ENCODE measurements around the gene ZNF14. TPM values are rescaled to one million over a fixed set of nuclear protein-coding genes. Genes with fewer than 3 reads are reported as not detected.

Gene ZNF14
- total and polyA plus RNA-seq, 9 of the 15 experiments (the other 6 are each of a cell fraction or from before 2014, with no cell fraction given), result 1.9 to 7.0 (median 4.0) TPM

DNA sequence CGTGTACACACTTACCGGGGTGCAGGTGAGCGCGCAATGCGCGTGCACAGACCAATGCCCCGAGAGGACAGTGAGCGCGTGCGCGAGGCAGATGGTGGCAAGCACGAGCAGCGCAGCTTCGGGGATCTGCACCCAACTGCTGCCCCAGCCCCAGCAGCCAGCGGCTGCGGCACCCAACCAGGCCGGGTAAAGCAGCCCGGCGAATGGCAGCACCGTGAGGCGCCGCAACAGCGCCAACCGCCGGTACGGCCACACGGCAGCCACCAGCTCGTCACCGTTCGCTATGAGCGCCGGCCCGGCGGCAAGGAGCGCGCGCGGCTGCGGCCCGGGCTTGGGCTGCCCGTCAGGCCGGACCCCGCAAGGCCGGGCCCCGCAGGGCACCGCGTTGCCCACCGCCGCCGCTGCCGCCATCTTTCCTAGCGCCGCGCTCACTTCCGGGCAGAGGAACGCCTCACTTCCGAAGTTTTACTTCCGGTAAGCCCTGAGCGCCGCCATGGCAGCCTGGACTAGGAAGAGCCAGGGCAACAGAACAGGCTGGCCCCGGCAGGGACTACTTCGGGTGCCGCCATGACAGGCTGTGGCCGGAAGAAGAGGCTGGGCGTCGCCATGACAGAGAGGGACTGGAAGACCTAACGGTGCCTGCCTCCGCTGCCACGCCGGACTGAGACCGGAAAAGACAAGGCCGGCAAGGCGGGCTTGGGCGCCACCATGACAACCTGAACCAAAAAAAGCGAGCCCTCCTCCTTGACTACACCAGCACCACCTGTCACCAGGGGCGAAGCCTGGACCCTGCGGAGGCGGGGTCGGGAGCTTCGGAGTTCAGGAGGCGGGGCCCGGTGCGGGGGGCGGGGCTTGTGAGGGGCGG lies 69.4 kb downstream of the ZNF14 start, which contains the start of gene ATP13A1 (continued):
- TF ChIP-seq, protein P1, sequence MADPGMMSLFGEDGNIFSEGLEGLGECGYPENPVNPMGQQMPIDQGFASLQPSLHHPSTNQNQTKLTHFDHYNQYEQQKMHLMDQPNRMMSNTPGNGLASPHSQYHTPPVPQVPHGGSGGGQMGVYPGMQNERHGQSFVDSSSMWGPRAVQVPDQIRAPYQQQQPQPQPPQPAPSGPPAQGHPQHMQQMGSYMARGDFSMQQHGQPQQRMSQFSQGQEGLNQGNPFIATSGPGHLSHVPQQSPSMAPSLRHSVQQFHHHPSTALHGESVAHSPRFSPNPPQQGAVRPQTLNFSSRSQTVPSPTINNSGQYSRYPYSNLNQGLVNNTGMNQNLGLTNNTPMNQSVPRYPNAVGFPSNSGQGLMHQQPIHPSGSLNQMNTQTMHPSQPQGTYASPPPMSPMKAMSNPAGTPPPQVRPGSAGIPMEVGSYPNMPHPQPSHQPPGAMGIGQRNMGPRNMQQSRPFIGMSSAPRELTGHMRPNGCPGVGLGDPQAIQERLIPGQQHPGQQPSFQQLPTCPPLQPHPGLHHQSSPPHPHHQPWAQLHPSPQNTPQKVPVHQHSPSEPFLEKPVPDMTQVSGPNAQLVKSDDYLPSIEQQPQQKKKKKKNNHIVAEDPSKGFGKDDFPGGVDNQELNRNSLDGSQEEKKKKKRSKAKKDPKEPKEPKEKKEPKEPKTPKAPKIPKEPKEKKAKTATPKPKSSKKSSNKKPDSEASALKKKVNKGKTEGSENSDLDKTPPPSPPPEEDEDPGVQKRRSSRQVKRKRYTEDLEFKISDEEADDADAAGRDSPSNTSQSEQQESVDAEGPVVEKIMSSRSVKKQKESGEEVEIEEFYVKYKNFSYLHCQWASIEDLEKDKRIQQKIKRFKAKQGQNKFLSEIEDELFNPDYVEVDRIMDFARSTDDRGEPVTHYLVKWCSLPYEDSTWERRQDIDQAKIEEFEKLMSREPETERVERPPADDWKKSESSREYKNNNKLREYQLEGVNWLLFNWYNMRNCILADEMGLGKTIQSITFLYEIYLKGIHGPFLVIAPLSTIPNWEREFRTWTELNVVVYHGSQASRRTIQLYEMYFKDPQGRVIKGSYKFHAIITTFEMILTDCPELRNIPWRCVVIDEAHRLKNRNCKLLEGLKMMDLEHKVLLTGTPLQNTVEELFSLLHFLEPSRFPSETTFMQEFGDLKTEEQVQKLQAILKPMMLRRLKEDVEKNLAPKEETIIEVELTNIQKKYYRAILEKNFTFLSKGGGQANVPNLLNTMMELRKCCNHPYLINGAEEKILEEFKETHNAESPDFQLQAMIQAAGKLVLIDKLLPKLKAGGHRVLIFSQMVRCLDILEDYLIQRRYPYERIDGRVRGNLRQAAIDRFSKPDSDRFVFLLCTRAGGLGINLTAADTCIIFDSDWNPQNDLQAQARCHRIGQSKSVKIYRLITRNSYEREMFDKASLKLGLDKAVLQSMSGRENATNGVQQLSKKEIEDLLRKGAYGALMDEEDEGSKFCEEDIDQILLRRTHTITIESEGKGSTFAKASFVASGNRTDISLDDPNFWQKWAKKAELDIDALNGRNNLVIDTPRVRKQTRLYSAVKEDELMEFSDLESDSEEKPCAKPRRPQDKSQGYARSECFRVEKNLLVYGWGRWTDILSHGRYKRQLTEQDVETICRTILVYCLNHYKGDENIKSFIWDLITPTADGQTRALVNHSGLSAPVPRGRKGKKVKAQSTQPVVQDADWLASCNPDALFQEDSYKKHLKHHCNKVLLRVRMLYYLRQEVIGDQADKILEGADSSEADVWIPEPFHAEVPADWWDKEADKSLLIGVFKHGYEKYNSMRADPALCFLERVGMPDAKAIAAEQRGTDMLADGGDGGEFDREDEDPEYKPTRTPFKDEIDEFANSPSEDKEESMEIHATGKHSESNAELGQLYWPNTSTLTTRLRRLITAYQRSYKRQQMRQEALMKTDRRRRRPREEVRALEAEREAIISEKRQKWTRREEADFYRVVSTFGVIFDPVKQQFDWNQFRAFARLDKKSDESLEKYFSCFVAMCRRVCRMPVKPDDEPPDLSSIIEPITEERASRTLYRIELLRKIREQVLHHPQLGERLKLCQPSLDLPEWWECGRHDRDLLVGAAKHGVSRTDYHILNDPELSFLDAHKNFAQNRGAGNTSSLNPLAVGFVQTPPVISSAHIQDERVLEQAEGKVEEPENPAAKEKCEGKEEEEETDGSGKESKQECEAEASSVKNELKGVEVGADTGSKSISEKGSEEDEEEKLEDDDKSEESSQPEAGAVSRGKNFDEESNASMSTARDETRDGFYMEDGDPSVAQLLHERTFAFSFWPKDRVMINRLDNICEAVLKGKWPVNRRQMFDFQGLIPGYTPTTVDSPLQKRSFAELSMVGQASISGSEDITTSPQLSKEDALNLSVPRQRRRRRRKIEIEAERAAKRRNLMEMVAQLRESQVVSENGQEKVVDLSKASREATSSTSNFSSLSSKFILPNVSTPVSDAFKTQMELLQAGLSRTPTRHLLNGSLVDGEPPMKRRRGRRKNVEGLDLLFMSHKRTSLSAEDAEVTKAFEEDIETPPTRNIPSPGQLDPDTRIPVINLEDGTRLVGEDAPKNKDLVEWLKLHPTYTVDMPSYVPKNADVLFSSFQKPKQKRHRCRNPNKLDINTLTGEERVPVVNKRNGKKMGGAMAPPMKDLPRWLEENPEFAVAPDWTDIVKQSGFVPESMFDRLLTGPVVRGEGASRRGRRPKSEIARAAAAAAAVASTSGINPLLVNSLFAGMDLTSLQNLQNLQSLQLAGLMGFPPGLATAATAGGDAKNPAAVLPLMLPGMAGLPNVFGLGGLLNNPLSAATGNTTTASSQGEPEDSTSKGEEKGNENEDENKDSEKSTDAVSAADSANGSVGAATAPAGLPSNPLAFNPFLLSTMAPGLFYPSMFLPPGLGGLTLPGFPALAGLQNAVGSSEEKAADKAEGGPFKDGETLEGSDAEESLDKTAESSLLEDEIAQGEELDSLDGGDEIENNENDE (IDR thresholded peaks at IDR 0.05; ENCODE audit: low read depth, low read length), result no peak
- TF ChIP-seq ZBTB9 (CRISPR knock-in tag; IDR thresholded peaks at IDR 0.05), result peak; percentile 60; the same call in 1 of the 2 replicates
- no peak for TF ChIP-seq ZNF707 (CRISPR knock-in tag; conservative IDR thresholded peaks at IDR 0.05)
- no peak; the same call in 1 of the 2 replicates for TF ChIP-seq CREB1 (IDR thresholded peaks at IDR 0.05)
- 0 out of 2 replicates have a peak, but pooled peaks have one; percentile 33 for TF ChIP-seq CREB1 (CRISPR knock-in tag; IDR thresholded peaks at IDR 0.05)
- TF ChIP-seq MXD1 (CRISPR knock-in tag; IDR thresholded peaks at IDR 0.05; ENCODE audit: borderline replicate concordance, poor library complexity, severe bottlenecking), result peak; percentile 31
- TF ChIP-seq MYBL2 (IDR thresholded peaks at IDR 0.05; ENCODE audit: low read depth), result no peak
- no peak for TF ChIP-seq MYBL2 (CRISPR knock-in tag; IDR thresholded peaks at IDR 0.05; ENCODE audit: borderline replicate concordance)
- no peak for TF ChIP-seq PHB (CRISPR knock-in tag; IDR thresholded peaks at IDR 0.05)
- peak; percentile 81; the same call in 1 of the 2 replicates for TF ChIP-seq HNRNPL (IDR thresholded peaks at IDR 0.05; ENCODE audit: low read depth, low read length)
- TF ChIP-seq ZNF699 (CRISPR knock-in tag; IDR thresholded peaks at IDR 0.05; ENCODE audit: insufficient replicate concordance), result no peak
- TF ChIP-seq RBM14 (IDR thresholded peaks at IDR 0.05; ENCODE audit: borderline replicate concordance, insufficient read depth, low read depth, low read length), result no peak

Data from K562 (cell line).